RPMI8226 (cell line): Measurements from ENCODE around the gene PPID.
"Not testable (repeated sequence)": the region's sequence is repeated elsewhere in the genome, so short reads cannot be mapped to it uniquely, and the experiment has no call there.

Source experiments
- DNase-seq: peaks from one replicate; pipeline ENCODE4 v3.0.0-alpha.2; 2015

The PPID gene

DNA sequence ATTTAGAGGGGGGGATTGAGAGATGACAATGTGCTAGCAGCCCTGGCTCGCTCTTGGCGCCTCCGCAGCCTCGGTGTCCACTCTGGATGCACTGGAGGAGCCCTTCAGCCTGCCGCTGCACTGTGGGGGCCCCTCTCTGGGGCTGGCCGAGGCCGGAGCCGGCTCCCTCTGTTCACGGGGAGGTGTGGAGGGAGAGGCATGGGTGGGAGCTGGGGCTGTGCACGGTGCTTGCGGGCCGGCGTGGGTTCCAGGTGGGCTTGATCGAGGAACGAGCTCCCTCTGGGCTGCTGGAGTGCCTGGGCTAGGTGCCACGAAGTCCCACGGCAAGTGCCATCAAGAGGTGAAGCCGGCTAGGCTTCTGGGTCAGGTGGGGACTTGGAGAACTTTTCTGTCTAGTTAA is 58.4 kb downstream of the PPID start:
- no peak for DNase-seq

DNA sequence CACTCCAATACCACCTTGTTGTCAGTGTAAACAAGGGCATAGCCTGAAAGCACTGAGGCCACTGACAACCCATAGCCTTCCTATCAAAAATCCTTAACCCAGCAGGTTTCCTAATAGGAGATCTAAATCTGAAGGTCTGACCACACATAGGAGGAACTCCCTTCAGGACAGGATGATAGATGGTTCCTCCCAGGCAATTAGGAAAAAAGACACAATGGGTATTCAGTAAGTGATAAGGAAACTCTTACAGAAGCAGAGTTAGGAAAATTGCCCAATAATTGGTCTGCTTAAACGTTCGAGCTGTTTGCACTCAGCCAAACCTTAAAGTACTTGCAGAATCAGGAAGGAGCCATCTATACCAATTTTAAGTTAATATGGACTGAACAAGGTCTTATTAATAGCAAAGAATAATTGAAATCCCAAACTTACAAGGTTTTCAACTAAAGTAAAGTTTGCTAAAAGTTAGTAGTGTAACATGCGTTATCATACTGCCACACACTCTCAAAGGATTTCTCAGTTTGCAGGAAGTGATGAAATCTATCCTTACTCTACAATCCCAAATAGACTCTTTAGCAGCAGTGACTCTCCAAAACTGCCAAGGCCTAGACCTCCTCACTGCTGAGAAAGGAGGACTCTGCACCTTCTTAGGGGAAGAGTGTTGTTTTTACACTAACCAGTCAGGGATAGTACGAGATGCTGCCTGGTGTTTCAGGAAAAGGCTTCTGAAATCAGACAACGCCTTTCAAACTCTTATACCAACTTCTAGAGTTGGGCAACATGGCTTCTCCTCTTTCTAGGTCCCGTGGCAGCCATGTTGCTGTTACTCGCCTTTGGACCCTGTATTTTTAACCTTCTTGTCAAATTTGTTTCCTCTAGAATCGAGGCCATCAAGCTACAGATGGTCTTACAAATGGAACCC is 59.2 kb downstream of the PPID start:
- not testable (repeated sequence) for DNase-seq

DNA sequence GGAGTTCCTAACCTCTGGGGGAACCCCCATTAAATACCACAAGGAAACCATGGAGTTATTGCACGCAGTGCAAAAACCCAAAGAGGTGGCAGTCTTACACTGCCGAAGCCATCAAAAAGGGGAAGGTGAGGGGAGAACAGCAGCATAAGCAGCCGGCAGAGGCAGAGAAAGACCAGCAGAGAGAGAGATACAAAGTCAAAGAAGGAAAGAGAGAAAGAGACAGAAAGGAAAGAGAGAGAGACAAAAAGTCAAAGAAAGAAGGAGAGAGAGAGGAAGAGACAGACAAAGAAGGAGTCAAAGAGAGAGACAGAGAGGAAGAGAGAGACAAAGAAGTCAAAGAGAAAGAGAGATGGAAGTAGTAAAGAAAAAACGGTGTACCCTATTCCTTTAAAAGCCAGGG is 59.9 kb downstream of the PPID start:
- DNase-seq, result not testable (repeated sequence)
